Measurements from ENCODE around the gene ZCCHC7. TPM values are rescaled to one million over a fixed set of nuclear protein-coding genes. Genes with fewer than 3 reads are reported as not detected.

ZCCHC7 gene
- total RNA-seq, 4 donors from 2014 or later, result 13.8 to 24.6 (median 18.5) TPM

DNA sequence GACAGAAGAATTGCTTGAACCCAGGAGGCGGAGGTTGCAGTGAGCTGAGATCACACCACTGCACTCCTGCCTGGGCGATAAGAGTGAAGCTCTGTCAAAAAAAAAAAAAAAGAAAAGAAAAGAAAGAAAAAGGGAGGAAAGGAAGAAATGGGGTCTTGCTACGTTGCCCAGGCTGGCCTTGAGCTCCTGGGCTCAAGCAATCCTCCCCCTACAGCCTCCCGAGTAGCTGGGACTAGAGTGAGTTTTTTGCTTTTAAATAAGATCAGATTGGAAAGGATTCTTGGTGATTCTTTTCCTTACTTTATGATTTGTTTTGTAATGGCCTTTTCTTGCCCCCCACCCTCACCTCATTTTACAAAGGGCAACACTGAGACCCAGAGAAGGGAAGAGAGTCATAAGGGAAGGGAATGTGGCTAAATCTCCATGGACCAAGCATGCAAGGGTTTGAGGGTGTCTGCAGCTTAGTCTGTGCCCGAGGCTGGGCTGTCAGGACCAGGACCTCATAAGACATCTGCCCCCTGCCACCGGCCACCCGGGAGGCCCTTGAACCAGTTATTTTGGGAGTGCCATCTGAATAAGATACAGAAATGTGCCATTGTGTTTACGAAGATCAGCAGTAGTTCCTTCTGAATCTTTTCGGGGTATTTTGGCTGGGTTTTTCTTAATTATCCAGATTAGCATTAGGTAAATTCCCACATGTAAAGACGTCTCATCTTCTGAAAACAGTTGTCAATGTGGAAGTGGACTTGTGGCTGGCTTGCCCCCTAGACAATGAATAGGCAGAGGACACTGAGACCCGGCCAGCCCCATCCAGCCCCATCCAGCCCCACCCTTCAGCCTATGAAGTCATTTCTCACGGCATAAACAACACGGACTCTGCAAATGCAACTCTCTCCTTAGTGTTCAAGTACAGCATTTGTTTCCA, 257.6 kb downstream of the ZCCHC7 start:
- TF ChIP-seq, protein P1, sequence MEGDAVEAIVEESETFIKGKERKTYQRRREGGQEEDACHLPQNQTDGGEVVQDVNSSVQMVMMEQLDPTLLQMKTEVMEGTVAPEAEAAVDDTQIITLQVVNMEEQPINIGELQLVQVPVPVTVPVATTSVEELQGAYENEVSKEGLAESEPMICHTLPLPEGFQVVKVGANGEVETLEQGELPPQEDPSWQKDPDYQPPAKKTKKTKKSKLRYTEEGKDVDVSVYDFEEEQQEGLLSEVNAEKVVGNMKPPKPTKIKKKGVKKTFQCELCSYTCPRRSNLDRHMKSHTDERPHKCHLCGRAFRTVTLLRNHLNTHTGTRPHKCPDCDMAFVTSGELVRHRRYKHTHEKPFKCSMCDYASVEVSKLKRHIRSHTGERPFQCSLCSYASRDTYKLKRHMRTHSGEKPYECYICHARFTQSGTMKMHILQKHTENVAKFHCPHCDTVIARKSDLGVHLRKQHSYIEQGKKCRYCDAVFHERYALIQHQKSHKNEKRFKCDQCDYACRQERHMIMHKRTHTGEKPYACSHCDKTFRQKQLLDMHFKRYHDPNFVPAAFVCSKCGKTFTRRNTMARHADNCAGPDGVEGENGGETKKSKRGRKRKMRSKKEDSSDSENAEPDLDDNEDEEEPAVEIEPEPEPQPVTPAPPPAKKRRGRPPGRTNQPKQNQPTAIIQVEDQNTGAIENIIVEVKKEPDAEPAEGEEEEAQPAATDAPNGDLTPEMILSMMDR (IDR thresholded peaks at IDR 0.05; ENCODE audit: low read depth), result no peak

DNA sequence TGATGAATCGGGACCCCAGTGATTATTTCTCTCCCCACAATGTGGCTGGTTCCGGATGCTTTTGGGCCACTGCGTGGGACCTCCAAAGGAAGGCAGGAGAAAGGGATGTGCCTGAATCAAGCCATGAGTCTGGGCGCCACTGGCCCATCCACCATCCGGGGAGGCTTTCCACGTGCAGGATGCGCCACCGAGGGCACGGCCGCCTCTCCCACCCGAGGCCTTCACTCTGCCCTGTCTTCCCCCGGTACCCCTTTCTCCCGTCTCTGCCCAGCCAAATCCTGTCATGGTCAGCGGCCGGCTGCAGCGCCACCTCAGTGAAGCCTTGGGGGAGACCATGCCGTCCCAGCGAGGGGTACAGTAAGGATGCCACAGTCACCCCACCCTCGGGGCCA, 258.2 kb downstream of the ZCCHC7 start:
- TF ChIP-seq, protein P1 (IDR thresholded peaks at IDR 0.05; ENCODE audit: low read depth), result no peak

DNA sequence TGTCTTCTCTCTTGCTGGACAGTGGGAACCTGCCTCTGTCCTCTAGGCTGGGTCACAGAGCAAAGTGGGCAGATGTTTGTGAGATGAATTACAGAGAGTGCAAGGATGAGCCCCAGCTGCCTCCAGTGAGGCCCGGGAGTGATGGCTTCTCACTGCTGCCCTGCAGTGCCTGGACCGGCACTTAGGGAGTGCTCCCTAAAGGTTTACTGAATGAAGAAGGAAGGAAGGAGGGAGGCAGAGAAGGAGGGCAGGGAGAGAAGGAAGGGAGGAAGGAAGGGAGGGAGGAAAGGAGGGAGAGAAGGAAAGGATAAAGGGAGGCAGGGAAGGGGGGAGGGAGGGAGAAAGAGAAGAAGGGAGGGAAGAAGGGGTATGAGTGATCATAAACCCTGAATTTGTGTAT, 259.5 kb downstream of the ZCCHC7 start:
- TF ChIP-seq, protein P1 (IDR thresholded peaks at IDR 0.05; ENCODE audit: low read depth), result no peak

GRCh38 chr9:37380570-37380969, 260.2 kb downstream of the ZCCHC7 start:
- TF ChIP-seq, protein P1 (IDR thresholded peaks at IDR 0.05; ENCODE audit: low read depth), result no peak

- TF ChIP-seq, protein P1 (IDR thresholded peaks at IDR 0.05; ENCODE audit: low read depth), result no peak
Measured at GRCh38 chr9:37381094-37381741, 260.8 kb downstream of the ZCCHC7 start.

DNA sequence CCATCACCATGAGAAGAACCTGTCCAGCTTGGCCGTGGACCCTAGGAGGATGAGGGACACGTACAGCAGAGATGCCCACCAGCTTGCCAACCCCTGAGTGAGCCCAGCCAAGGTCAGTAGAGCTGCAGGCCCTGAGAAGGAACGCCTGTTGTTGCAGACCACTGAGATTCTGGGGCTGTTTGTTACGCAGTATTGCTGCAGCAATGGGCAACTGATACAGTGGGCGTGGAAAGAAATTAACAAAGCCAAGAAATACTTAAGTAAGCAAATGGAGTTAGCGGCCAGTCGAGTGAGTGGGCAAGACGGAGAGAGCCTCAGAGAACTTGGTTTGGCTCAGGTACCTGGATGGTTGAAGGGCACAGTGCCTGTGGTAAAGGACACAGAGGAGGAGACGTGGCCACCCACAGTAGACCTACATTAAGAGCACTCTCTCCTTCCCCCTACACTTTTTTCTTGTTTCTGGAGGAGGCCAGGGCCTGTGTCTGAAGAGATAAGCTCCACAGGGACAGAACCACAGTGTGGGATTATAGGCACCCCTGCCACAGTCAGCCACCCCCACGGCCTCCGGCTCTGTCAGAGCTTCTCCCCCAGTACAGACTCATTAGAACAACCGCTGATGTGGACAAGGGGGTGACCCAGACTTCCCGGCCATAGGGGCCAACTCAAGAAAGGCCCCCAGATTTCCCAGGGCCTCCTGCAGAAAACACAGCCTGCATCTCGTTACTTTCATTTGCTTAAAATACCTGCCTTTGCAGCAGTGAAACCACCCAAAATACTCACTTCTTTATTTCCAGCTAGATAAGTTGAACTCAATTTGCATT, 262.0 kb downstream of the ZCCHC7 start:
- TF ChIP-seq, protein P1 (IDR thresholded peaks at IDR 0.05; ENCODE audit: low read depth), result no peak

All from subcutaneous adipose tissue (tissue), 4 donors.